BE2C (cell line): ENCODE measurements around the gene CEP350.
"Not testable (repeated sequence)": the region's sequence is repeated elsewhere in the genome, so short reads cannot be mapped to it uniquely, and the experiment has no call there.

ENCODE experiments used
- DNase-seq: peaks from one replicate; pipeline ENCODE4 v3.0.0-alpha.2; 2020
- H3K27me3 ChIP-seq: fragments of 250-450 bp; sonication (Bioruptor Pico); 2 replicates; pipeline ENCODE4 v1.5.1; 2020; ENCODE audit warnings: mild to moderate bottlenecking
- H3K36me3 ChIP-seq: fragments of 250-450 bp; sonication (Bioruptor Pico); 2 replicates; pipeline ENCODE4 v1.5.1; 2020; ENCODE audit warnings: mild to moderate bottlenecking
- H3K4me1 ChIP-seq: fragments of 250-450 bp; sonication (Bioruptor Pico); 2 replicates; pipeline ENCODE4 v1.5.1; 2020
- H3K4me3 ChIP-seq: 2 replicates; pipeline ENCODE4 v1.5.1; 2011; ENCODE audit warnings: low read depth, low read length
- H3K9me3 ChIP-seq: fragments of 250-450 bp; sonication (Bioruptor Pico); 2 replicates; pipeline ENCODE4 v1.5.1; 2020
- TF ChIP-seq, protein P1 (sequence below): IDR thresholded peaks from 2 replicates; pipeline ENCODE4 v1.5.1; 2012; ENCODE audit warnings: mild to moderate bottlenecking, low read depth, low read length

Gene CEP350

DNA sequence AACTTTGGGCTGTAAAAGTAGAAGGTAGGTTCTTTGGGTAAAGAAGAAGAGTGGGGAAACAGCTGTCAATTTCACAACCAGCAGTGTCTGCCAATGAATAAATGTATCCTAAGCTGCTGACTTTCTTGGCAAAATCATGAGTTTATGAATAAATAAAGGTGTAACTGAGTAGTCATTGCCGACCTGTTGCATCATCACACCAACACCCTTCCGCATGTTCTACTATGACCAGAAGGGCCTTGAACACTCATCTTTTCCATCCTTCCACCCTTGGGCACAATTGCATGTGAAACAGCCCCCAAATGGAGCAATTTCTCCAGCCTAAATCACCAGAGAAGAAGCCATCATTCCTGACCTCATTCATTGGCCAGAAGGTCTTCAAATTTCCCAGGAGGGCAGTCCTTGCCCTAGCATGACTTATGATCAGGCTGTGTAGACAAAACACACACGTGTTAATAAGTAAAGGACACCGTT is 168.9 kb downstream of the CEP350 start:
- no peaks in the 10 kb centered on the region for H3K36me3 ChIP-seq
- DNase-seq = no peak
- H3K4me1 ChIP-seq = no peaks in the 10 kb centered on the region; the same call in 1 of the 2 replicates
- H3K27me3 ChIP-seq = no peaks in the 10 kb centered on the region
- no peak overlapping the region for H3K4me3 ChIP-seq
- TF ChIP-seq, protein P1, sequence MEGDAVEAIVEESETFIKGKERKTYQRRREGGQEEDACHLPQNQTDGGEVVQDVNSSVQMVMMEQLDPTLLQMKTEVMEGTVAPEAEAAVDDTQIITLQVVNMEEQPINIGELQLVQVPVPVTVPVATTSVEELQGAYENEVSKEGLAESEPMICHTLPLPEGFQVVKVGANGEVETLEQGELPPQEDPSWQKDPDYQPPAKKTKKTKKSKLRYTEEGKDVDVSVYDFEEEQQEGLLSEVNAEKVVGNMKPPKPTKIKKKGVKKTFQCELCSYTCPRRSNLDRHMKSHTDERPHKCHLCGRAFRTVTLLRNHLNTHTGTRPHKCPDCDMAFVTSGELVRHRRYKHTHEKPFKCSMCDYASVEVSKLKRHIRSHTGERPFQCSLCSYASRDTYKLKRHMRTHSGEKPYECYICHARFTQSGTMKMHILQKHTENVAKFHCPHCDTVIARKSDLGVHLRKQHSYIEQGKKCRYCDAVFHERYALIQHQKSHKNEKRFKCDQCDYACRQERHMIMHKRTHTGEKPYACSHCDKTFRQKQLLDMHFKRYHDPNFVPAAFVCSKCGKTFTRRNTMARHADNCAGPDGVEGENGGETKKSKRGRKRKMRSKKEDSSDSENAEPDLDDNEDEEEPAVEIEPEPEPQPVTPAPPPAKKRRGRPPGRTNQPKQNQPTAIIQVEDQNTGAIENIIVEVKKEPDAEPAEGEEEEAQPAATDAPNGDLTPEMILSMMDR = no peak
- H3K9me3 ChIP-seq = no peaks in the 10 kb centered on the region

DNA sequence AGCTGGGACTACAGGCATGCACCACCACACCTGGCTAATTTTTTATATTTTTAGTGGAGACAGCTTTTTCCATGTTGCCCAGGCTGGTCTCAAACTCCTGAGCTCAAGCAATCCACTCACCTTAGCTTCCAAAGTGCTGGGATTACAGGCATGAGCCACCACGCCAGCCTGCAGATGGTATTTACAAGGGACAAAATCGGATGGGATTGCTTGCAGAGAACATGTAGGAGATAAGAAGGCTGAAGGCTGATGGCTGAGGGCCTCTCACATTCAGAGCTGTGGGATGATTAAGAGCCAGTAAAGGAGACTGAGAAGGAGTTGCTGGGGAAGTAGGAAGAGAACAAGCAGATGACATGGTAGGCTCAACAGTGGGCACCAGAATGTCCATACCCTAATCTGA is 176.0 kb downstream of the CEP350 start:
- TF ChIP-seq, protein P1 = no peak
- Histone ChIP-seq H3K4me1 (no peaks in the 10 kb centered on the region; the same call in 1 of the 2 replicates), H3K36me3 (no peaks in the 10 kb centered on the region), H3K27me3 (no peaks in the 10 kb centered on the region), H3K9me3 (no peaks in the 10 kb centered on the region), H3K4me3 (no peak overlapping the region)
- no peak for DNase-seq

DNA sequence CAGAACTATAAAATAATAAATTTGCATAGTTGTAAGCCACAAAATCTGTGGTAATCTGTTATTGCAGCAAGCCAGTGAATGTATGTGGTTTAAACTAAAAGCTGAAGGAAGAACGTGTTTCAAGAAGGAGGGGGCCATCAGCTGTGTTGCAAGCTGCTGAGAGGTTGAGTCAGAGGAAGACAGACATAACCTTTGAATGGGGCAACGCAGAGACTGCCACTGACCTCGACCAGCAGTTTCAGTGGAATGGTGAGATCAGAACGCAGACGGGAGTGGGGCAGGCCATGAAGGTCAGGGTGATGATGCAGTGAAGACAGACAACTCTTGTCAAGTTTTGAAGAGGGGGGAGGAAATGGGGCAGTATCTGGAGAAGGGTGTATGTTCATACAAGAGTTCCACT is 176.9 kb downstream of the CEP350 start:
- no peaks in the 10 kb centered on the region for H3K36me3 ChIP-seq
- no peak for DNase-seq
- H3K27me3 ChIP-seq = no peaks in the 10 kb centered on the region
- no peak overlapping the region for H3K4me3 ChIP-seq
- TF ChIP-seq, protein P1 = no peak
- H3K9me3 ChIP-seq = no peaks in the 10 kb centered on the region
- no peaks in the 10 kb centered on the region; the same call in 1 of the 2 replicates for H3K4me1 ChIP-seq

DNA sequence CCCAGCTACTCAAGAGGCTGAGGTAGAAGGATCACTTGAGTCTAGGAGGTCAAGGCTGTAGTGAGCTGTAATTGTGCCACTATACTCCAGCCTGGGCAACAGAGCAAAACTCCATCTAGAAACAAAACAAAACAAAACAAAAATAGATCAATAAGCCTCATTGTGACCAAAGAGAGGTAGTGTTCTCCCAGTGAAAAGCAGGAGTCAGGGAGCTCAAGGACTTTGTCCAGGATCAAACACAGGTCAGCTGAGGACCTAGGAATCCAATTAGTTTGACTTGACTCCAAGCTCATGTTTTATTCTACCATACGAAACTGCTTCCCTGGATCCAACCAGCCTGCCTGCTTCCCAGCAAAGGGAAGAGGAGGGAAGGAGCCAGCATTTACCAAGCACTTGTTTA is 178.6 kb downstream of the CEP350 start:
- TF ChIP-seq, protein P1 = no peak
- Histone ChIP-seq H3K9me3 (no peaks in the 10 kb centered on the region), H3K36me3 (no peaks in the 10 kb centered on the region), H3K4me3 (no peak overlapping the region), H3K4me1 (no peaks in the 10 kb centered on the region), H3K27me3 (no peaks in the 10 kb centered on the region)
- DNase-seq = no peak

DNA sequence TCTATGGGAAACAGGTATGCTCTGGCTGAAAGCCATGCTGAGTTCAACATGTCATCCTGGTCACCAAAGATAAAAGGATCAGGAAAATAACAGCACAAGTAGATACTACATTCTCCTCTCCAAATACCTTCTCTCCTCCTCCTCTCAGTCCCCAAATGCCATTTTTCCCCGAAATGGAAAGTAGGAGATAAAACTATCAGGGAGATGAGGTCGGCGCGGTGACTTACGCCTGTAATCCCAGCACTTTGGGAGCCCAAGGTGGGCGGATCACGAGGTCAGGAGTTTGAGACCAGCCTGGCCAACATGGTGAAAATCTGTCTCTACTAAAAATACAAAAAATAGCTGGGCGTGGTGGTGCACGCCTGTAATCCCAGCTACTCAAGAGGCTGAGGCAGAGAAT is 179.1 kb downstream of the CEP350 start:
- H3K4me1 ChIP-seq, H3K4me3 ChIP-seq, H3K36me3 ChIP-seq, H3K27me3 ChIP-seq, DNase-seq, H3K9me3 ChIP-seq: not testable (repeated sequence)

DNA sequence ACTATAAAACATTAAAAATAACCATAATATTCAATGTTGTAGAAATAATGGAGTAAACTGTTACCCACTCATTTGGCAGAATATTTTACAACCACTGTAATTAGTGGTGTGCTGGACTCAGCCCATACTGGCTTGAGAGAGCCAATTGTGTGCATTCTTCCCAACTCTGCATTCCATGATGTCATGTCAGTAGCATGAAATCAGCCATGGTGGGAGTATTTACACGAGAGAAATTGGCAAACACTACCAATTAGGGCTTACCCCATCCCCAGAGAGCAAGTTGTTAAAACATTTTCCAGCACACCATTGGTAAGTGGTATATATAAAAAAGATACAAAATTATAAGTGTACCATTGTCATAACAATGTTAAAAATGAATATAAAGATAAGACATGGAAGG is 180.9 kb downstream of the CEP350 start:
- Histone ChIP-seq H3K4me1 (no peaks in the 10 kb centered on the region), H3K9me3 (no peaks in the 10 kb centered on the region), H3K27me3 (no peaks in the 10 kb centered on the region), H3K36me3 (no peaks in the 10 kb centered on the region), H3K4me3 (no peak overlapping the region)
- no peak for DNase-seq
- TF ChIP-seq, protein P1 = no peak
